CD4-positive, alpha-beta T cell treated with Interleukin-15 for 1 hour (primary cell): Measurements from ENCODE around the gene ZNF516.
"Not testable (repeated sequence)": the region's sequence is repeated elsewhere in the genome, so short reads cannot be mapped to it uniquely, and the experiment has no call there.

Experiments
- DNase-seq: peaks from one replicate; pipeline ENCODE4 v3.0.0-alpha.2; 2020

ZNF516 gene

GRCh38 chr18:76490670-76491472 is 4.2 kb downstream of the ZNF516 start:
- DNase-seq = peak; percentile 70

- no peak for DNase-seq
Measured at GRCh38 chr18:76490033-76490432, 5.0 kb downstream of the ZNF516 start.

- no peak for DNase-seq
Measured at GRCh38 chr18:76489081-76489480, 6.0 kb downstream of the ZNF516 start.

- no peak for DNase-seq
Measured at GRCh38 chr18:76488190-76488589, 6.9 kb downstream of the ZNF516 start.

- no peak for DNase-seq
Measured at GRCh38 chr18:76487782-76488181, 7.3 kb downstream of the ZNF516 start.

- no peak for DNase-seq
Measured at GRCh38 chr18:76487070-76487469, 8.0 kb downstream of the ZNF516 start.

GRCh38 chr18:76486574-76486973 is 8.5 kb downstream of the ZNF516 start:
- DNase-seq = no peak

- DNase-seq = no peak
Measured at GRCh38 chr18:76486038-76486437, 9.0 kb downstream of the ZNF516 start.

GRCh38 chr18:76484749-76485387 is 10.2 kb downstream of the ZNF516 start:
- DNase-seq = no peak

GRCh38 chr18:76483780-76484179 is 11.3 kb downstream of the ZNF516 start:
- no peak for DNase-seq

- no peak for DNase-seq
Measured at GRCh38 chr18:76482971-76483691, 11.9 kb downstream of the ZNF516 start.

GRCh38 chr18:76482267-76482666 is 12.8 kb downstream of the ZNF516 start:
- no peak for DNase-seq

- no peak for DNase-seq
Measured at GRCh38 chr18:76480913-76481312, 14.1 kb downstream of the ZNF516 start.

GRCh38 chr18:76479351-76480238 is 15.4 kb downstream of the ZNF516 start:
- no peak for DNase-seq

- DNase-seq = no peak
Measured at GRCh38 chr18:76476665-76477561, 18.1 kb downstream of the ZNF516 start.

GRCh38 chr18:76475450-76476194 is 19.4 kb downstream of the ZNF516 start:
- DNase-seq = no peak

- DNase-seq = no peak
Measured at GRCh38 chr18:76474824-76475223, 20.2 kb downstream of the ZNF516 start.

- DNase-seq = not testable (repeated sequence)
Measured at GRCh38 chr18:76473521-76473920, 21.5 kb downstream of the ZNF516 start.

- no peak for DNase-seq
Measured at GRCh38 chr18:76472829-76473228, 22.2 kb downstream of the ZNF516 start.

GRCh38 chr18:76471593-76471992 is 23.4 kb downstream of the ZNF516 start:
- DNase-seq = no peak
